ENCODE data around the gene C10orf71.

DNA sequence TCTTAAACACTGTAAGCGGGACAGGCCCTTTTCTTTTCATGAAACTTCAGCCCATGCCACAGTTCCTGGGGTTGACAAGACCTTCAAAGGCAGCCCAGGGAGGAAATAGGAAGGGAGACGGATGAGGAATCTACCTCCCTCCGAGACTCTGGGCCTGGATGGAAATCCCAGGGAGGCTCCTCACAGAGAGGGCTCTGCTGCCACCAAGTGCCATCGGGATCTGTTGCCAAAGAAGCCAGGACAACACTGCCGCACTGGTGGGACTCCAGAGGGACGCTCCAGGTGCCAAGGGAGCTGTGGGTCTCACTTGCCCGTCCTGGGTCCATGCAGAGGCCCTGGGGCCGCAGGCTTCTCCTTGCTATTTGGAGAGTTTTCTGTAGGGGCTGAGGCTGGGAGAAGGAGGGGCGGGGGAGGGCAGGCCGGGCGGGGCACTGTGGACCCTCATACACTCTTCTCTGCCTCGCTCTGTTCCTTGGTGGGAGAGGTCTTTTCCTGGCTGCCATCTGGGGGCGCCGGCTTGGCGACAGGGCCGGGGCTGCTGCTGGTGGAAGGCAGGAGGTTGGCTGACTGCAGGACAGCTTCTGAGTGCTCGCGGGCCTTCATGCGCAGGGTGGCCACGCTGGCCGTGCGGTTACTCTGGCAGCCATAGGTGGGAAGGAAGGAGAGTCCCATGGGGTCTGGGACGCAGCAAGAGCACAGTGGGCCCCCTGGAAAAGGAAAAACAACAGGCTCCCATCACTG lies 66.9 kb downstream of the C10orf71 start:
- no peak for TF ChIP-seq CTCF (IDR thresholded peaks at IDR 0.05)
- no peak for TF ChIP-seq RFX5 (IDR thresholded peaks at IDR 0.05)
- no peak for TF ChIP-seq EP300 (IDR thresholded peaks at IDR 0.05)
- no peak for TF ChIP-seq ZNF302 (CRISPR knock-in tag; IDR thresholded peaks at IDR 0.05)
- no peak for TF ChIP-seq PHF8 (IDR thresholded peaks at IDR 0.05; ENCODE audit: borderline replicate concordance, low read depth)
- no peak for TF ChIP-seq REST (IDR thresholded peaks at IDR 0.05)
- no peak for TF ChIP-seq POLR2A (IDR thresholded peaks at IDR 0.05; ENCODE audit: low read length)

Data from A549 (cell line).